NB4 (cell line): ENCODE results near the gene RRM2.

Experiments
- MAX ChIP-seq: IDR thresholded peaks from 2 replicates; pipeline ENCODE4 v1.6.1; 2011; ENCODE audit warnings: low read depth, low read length
- POLR2A ChIP-seq: IDR thresholded peaks from 2 replicates; pipeline ENCODE4 v1.6.1; 2011; ENCODE audit warnings: mild to moderate bottlenecking; ENCODE audit not compliant: insufficient read length; ENCODE audit errors: extremely low read depth
- TF ChIP-seq, protein P1 (sequence below): IDR thresholded peaks from one replicate; pipeline ENCODE4 v1.5.1; 2012; ENCODE audit warnings: low read depth, low read length

GRCh38 chr2:10161961-10162441 is 39.5 kb downstream of the RRM2 start:
- TF ChIP-seq MAX (no peak), POLR2A (no peak)
- TF ChIP-seq, protein P1, sequence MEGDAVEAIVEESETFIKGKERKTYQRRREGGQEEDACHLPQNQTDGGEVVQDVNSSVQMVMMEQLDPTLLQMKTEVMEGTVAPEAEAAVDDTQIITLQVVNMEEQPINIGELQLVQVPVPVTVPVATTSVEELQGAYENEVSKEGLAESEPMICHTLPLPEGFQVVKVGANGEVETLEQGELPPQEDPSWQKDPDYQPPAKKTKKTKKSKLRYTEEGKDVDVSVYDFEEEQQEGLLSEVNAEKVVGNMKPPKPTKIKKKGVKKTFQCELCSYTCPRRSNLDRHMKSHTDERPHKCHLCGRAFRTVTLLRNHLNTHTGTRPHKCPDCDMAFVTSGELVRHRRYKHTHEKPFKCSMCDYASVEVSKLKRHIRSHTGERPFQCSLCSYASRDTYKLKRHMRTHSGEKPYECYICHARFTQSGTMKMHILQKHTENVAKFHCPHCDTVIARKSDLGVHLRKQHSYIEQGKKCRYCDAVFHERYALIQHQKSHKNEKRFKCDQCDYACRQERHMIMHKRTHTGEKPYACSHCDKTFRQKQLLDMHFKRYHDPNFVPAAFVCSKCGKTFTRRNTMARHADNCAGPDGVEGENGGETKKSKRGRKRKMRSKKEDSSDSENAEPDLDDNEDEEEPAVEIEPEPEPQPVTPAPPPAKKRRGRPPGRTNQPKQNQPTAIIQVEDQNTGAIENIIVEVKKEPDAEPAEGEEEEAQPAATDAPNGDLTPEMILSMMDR, result no peak
